Endodermal cell (in vitro differentiated cells): ENCODE measurements around the gene INPP5B. TPM values are rescaled to one million over a fixed set of nuclear protein-coding genes. Genes with fewer than 3 reads are reported as not detected.

ENCODE experiments used
- DNase-seq: peaks from one replicate; pipeline ENCODE4 v3.0.0-alpha.2; 2017
- H3K27ac ChIP-seq: 2 replicates; pipeline ENCODE4 v1.5.1; 2013; ENCODE audit warnings: mild to moderate bottlenecking, low read depth, low read length, moderate library complexity
- H3K27me3 ChIP-seq: 2 replicates; pipeline ENCODE4 v1.6.1; 2013; ENCODE audit warnings: mild to moderate bottlenecking, low read length, moderate library complexity; ENCODE audit not compliant: insufficient read depth, control insufficient read depth, poor library complexity, severe bottlenecking
- H3K36me3 ChIP-seq: 2 replicates; pipeline ENCODE4 v1.7.0; 2013; ENCODE audit warnings: mild to moderate bottlenecking, low read length, moderate library complexity; ENCODE audit not compliant: control insufficient read depth, insufficient read depth
- H3K4me1 ChIP-seq: one replicate; pipeline ENCODE4 v1.7.0; 2013; ENCODE audit warnings: low read length; ENCODE audit not compliant: control insufficient read depth, insufficient read depth
- H3K4me3 ChIP-seq: 2 replicates; pipeline ENCODE4 v1.5.1; 2013; ENCODE audit warnings: mild to moderate bottlenecking, low read length, moderate library complexity
- H3K9ac ChIP-seq: 2 replicates; pipeline ENCODE4 v1.6.1; 2013; ENCODE audit warnings: mild to moderate bottlenecking, low read length, moderate library complexity; ENCODE audit not compliant: poor library complexity, severe bottlenecking; ENCODE audit errors: extremely low read depth
- H3K9me3 ChIP-seq: 2 replicates; pipeline ENCODE4 v1.6.1; 2013; ENCODE audit warnings: mild to moderate bottlenecking, low read length, moderate library complexity; ENCODE audit not compliant: control insufficient read depth
- H3K27ac Mint-ChIP-seq: 2 replicates; pipeline ENCODE4 v1.8.0; 2020; ENCODE audit warnings: mixed read lengths
- H3K27me3 Mint-ChIP-seq: 2 replicates; pipeline ENCODE4 v1.8.0; 2021; ENCODE audit warnings: mild to moderate bottlenecking, mixed read lengths; ENCODE audit not compliant: insufficient read depth
- H3K36me3 Mint-ChIP-seq: 2 replicates; pipeline ENCODE4 v1.8.0; 2020; ENCODE audit warnings: low read depth, mixed read lengths
- H3K4me1 Mint-ChIP-seq: 2 replicates; pipeline ENCODE4 v1.8.0; 2020; ENCODE audit warnings: mixed read lengths
- H3K4me3 Mint-ChIP-seq: 2 replicates; pipeline ENCODE4 v1.8.0; 2020; ENCODE audit warnings: mild to moderate bottlenecking, moderate library complexity, mixed read lengths
- H3K9me3 Mint-ChIP-seq: 2 replicates; pipeline ENCODE4 v1.8.0; 2020; ENCODE audit warnings: mild to moderate bottlenecking, mixed read lengths
- WGBS, 2 experiments: methylation state at CpG; one replicate each; pipeline versions ENCODE4 v1.1.5 to v1.1.7; 2013; ENCODE audit warnings: missing lambda C conversion rate in 2 of 2, mixed read lengths in 1 of 2; ENCODE audit not compliant: insufficient coverage in 1 of 2, insufficient read length in 1 of 2; 5-methylcytosine and 5-hydroxymethylcytosine counted together
- total RNA-seq, 2 donors: library from RNA; stranded (reverse); fragmentation: NEBNext Ultra II Directional in 1 of 2; extraction: Animal tissue kit (Norgen Biotek cat#: 25700) in 1 of 2; gene quantifications; 2 replicates in 1 of 2; 3 replicates in 1 of 2; pipeline ENCODE4 v1.2.1, GENCODE V29; 2021
- TF ChIP-seq, protein P1 (sequence below): fragments of 200-600 bp; sonication (generic); conservative IDR thresholded peaks from 2 replicates; pipeline ENCODE4 v1.5.0; 2021; ENCODE audit warnings: antibody characterized with exemption, mild to moderate bottlenecking

Gene INPP5B
- total RNA-seq, 2 donors from 2014 or later = 19.9 to 21.4 TPM

DNA sequence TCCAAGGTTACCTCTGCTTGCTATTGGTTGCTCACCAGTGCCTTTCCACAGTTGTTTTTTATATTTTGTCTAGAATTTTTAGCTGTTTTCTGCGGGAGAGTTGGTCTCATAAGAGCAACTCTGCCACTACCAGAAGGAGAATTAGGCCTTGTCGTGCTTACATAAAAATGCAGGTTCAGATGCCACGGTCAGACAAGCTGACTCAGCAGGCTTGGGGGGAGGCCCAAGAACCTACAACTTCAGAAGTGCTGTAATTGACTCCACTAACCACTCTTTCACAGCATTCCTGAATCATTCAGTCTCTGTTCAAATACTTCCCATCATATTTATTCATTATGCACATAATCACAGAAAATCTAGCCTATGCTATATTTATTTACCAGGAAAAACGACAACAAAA lies 115.7 kb downstream of the INPP5B start:
- Histone ChIP-seq H3K4me1 (no peaks in the 10 kb centered on the region), H3K9ac (no peak overlapping the region), H3K27me3 (no peaks in the 10 kb centered on the region), H3K27ac (no peak overlapping the region), H3K36me3 (peaks cover 72% of the 10 kb centered on the region), H3K9me3 (no peaks in the 10 kb centered on the region), H3K4me3 (no peak overlapping the region)
- Mint-ChIP-seq H3K27me3 (no peaks in the 10 kb centered on the region), H3K9me3 (no peaks in the 10 kb centered on the region), H3K36me3 (peaks cover 64% of the 10 kb centered on the region), H3K4me3 (no peak overlapping the region), H3K27ac (no peak overlapping the region), H3K4me1 (no peaks in the 10 kb centered on the region)
- DNase-seq = no peak
- TF ChIP-seq, protein P1, sequence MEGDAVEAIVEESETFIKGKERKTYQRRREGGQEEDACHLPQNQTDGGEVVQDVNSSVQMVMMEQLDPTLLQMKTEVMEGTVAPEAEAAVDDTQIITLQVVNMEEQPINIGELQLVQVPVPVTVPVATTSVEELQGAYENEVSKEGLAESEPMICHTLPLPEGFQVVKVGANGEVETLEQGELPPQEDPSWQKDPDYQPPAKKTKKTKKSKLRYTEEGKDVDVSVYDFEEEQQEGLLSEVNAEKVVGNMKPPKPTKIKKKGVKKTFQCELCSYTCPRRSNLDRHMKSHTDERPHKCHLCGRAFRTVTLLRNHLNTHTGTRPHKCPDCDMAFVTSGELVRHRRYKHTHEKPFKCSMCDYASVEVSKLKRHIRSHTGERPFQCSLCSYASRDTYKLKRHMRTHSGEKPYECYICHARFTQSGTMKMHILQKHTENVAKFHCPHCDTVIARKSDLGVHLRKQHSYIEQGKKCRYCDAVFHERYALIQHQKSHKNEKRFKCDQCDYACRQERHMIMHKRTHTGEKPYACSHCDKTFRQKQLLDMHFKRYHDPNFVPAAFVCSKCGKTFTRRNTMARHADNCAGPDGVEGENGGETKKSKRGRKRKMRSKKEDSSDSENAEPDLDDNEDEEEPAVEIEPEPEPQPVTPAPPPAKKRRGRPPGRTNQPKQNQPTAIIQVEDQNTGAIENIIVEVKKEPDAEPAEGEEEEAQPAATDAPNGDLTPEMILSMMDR = no peak
- WGBS, 2 experiments = 95 to 100% methylated on average over 2 to 4 of the region's 4 CpGs

DNA sequence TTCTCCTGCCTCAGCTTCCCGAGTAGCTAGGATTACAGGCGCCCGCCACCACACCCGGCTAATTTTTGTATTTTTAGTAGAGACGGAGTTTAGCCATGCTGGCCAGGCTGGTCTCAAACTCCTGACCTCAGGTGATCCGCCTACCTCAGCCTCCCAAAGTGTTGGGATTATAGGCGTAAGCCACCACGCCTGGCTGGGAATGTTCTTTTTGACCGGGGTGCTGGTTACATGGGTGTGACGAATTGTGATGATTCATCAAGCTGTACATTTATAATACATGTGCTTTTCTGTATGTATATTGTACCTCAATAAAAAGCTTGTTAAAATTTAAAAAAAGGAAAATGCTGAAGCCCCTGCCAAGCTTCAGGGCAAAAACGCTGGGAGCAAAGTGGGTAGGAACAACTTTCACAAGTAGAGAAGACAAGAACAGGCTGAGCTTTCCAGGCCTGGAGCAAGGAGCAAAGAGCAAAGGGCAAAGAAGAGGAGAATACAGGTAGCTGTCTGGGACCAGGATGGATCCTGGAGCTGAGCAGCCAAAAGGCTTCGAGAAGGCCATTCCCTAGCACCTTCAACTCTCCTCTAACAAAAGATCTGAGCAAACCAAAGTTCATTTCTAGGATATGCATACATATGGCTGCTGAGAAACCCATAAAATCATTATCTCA lies 118.3 kb downstream of the INPP5B start:
- Histone ChIP-seq H3K36me3 (peaks cover 53% of the 10 kb centered on the region), H3K27ac (no peak overlapping the region), H3K9ac (no peak overlapping the region), H3K27me3 (no peaks in the 10 kb centered on the region), H3K4me1 (no peaks in the 10 kb centered on the region), H3K9me3 (no peaks in the 10 kb centered on the region), H3K4me3 (no peak overlapping the region)
- Mint-ChIP-seq H3K36me3 (peaks cover 46% of the 10 kb centered on the region), H3K4me1 (no peaks in the 10 kb centered on the region), H3K9me3 (no peaks in the 10 kb centered on the region), H3K4me3 (no peak overlapping the region), H3K27me3 (no peaks in the 10 kb centered on the region), H3K27ac (no peak overlapping the region)
- TF ChIP-seq, protein P1 = no peak
- 67 to 88% methylated on average over 3 to 12 of the region's 12 CpGs for WGBS, 2 experiments
- no peak for DNase-seq

DNA sequence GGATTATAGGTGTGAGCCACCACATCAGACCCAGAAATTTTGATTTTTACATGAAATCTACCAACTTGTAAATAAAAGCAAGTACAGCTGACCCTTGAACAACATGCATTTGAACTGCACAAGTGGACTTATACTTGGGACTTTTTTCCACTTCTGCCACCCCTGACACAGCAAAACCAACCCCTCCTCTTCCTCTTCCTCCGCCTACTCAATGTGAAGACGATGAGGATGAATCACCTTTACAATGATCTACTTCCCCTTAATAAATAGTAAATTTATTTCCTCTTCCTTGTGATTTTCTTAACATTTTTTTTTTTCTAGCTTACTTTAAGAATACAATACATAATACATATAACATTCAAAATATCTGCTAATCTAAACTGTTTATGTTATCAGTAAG lies 121.3 kb downstream of the INPP5B start:
- TF ChIP-seq, protein P1 = no peak
- Mint-ChIP-seq H3K4me3 (no peak overlapping the region), H3K36me3 (peaks cover 51% of the 10 kb centered on the region), H3K27ac (no peak overlapping the region), H3K27me3 (no peaks in the 10 kb centered on the region), H3K9me3 (no peaks in the 10 kb centered on the region), H3K4me1 (no peaks in the 10 kb centered on the region)
- H3K4me1 ChIP-seq = no peaks in the 10 kb centered on the region
- no peaks in the 10 kb centered on the region for H3K9me3 ChIP-seq
- 98 to 100% methylated on average over 2 of the region's 2 CpGs for WGBS, 2 experiments
- DNase-seq = no peak
- H3K27ac ChIP-seq = no peak overlapping the region
- no peak overlapping the region for H3K4me3 ChIP-seq
- no peak overlapping the region for H3K9ac ChIP-seq
- peaks cover 52% of the 10 kb centered on the region for H3K36me3 ChIP-seq
- no peaks in the 10 kb centered on the region for H3K27me3 ChIP-seq
